Suprapubic skin (tissue), 4 donors: ENCODE data around the gene TMEM143. TPM values are rescaled to one million over a fixed set of nuclear protein-coding genes. Genes with fewer than 3 reads are reported as not detected.

Source experiments
- DNase-seq, 2 donors: peaks; one replicate each; pipeline ENCODE4 v3.0.0-alpha.2; 2019; ENCODE audit warnings: low spot score in 2 of 2
- H3K27ac ChIP-seq: fragments of 200-600 bp; sonication (generic); one replicate; pipeline ENCODE4 v1.5.1; 2019
- H3K27me3 ChIP-seq: fragments of 200-600 bp; sonication (generic); one replicate; pipeline ENCODE4 v1.5.1; 2019
- H3K36me3 ChIP-seq: fragments of 200-600 bp; sonication (generic); one replicate; pipeline ENCODE4 v1.5.1; 2019
- H3K4me1 ChIP-seq: fragments of 200-600 bp; sonication (generic); one replicate; pipeline ENCODE4 v1.5.1; 2019
- H3K4me3 ChIP-seq: fragments of 200-600 bp; sonication (generic); one replicate; pipeline ENCODE4 v1.5.1; 2019; ENCODE audit warnings: mild to moderate bottlenecking
- H3K9me3 ChIP-seq: fragments of 200-600 bp; sonication (generic); one replicate; pipeline ENCODE4 v1.5.1; 2019
- EP300 ChIP-seq: sonication (generic); formaldehyde crosslinking; IDR thresholded peaks from one replicate; pipeline ENCODE4 v1.6.1; 2017; ENCODE audit warnings: antibody characterized with exemption
- POLR2A ChIP-seq, 2 donors: fragments of 450-650 bp; IDR thresholded peaks; one replicate each; pipeline ENCODE4 v1.6.1; 2017; ENCODE audit warnings: antibody characterized with exemption in 2 of 2, mild to moderate bottlenecking in 2 of 2, moderate library complexity in 2 of 2
- POLR2AphosphoS5 ChIP-seq, 3 donors: sonication (generic); formaldehyde crosslinking; IDR thresholded peaks; one replicate each; pipeline ENCODE4 v1.6.1; 2017; ENCODE audit warnings: antibody characterized with exemption in 3 of 3
- WGBS: methylation state at CpG from one replicate; pipeline ENCODE4 v1.1.5; 2018; 5-methylcytosine and 5-hydroxymethylcytosine counted together
- total RNA-seq, 4 donors: library from RNA; depleted of rRNA; stranded (reverse); fragments of >200 nt; gene quantifications; one replicate each; pipeline ENCODE4 v1.1.0, GENCODE V29; 2016
- TF ChIP-seq, protein P1 (sequence below), 2 donors: fragments of 200-600 bp in 1 of 2; fragments of 450-650 bp in 1 of 2; sonication (generic) in 1 of 2; IDR thresholded peaks; one replicate each; pipeline ENCODE4 v1.5.1; 2016 to 2019; ENCODE audit warnings: antibody characterized with exemption in 2 of 2, mild to moderate bottlenecking in 1 of 2, moderate library complexity in 1 of 2

The TMEM143 gene
- total RNA-seq, 4 donors from 2014 or later, result 7.8 to 14.7 (median 9.3) TPM

- Histone ChIP-seq H3K4me1 (peaks cover 6% of the 10 kb centered on the region), H3K9me3 (no peaks in the 10 kb centered on the region), H3K36me3 (no peaks in the 10 kb centered on the region), H3K27me3 (no peaks in the 10 kb centered on the region), H3K4me3 (no peak overlapping the region), H3K27ac (no peak overlapping the region)
- TF ChIP-seq POLR2AphosphoS5 (IDR thresholded peaks at IDR 0.05), result no peak
- TF ChIP-seq POLR2A (IDR thresholded peaks at IDR 0.05), result no peak
- TF ChIP-seq, protein P1, sequence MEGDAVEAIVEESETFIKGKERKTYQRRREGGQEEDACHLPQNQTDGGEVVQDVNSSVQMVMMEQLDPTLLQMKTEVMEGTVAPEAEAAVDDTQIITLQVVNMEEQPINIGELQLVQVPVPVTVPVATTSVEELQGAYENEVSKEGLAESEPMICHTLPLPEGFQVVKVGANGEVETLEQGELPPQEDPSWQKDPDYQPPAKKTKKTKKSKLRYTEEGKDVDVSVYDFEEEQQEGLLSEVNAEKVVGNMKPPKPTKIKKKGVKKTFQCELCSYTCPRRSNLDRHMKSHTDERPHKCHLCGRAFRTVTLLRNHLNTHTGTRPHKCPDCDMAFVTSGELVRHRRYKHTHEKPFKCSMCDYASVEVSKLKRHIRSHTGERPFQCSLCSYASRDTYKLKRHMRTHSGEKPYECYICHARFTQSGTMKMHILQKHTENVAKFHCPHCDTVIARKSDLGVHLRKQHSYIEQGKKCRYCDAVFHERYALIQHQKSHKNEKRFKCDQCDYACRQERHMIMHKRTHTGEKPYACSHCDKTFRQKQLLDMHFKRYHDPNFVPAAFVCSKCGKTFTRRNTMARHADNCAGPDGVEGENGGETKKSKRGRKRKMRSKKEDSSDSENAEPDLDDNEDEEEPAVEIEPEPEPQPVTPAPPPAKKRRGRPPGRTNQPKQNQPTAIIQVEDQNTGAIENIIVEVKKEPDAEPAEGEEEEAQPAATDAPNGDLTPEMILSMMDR (IDR thresholded peaks at IDR 0.05), result no peak
- TF ChIP-seq EP300, result no peak
- DNase-seq, result no peak
- WGBS, result 84% methylated on average over 11 of the region's 14 CpGs
These were observed 5.2 kb upstream of the TMEM143 start for GRCh38 chr19:48368936-48369335.

GRCh38 chr19:48367855-48368254 is 4.1 kb upstream of the TMEM143 start:
- Histone ChIP-seq H3K27me3 (no peaks in the 10 kb centered on the region), H3K4me3 (no peak overlapping the region), H3K36me3 (no peaks in the 10 kb centered on the region), H3K27ac (no peak overlapping the region), H3K9me3 (no peaks in the 10 kb centered on the region), H3K4me1 (peaks cover 12% of the 10 kb centered on the region)
- 67% methylated on average over 5 of the region's 5 CpGs for WGBS
- TF ChIP-seq EP300, result no peak
- no peak for TF ChIP-seq POLR2A (IDR thresholded peaks at IDR 0.05)
- TF ChIP-seq POLR2AphosphoS5 (IDR thresholded peaks at IDR 0.05), result no peak
- TF ChIP-seq, protein P1 (IDR thresholded peaks at IDR 0.05), result no peak
- DNase-seq, result no peak

DNA sequence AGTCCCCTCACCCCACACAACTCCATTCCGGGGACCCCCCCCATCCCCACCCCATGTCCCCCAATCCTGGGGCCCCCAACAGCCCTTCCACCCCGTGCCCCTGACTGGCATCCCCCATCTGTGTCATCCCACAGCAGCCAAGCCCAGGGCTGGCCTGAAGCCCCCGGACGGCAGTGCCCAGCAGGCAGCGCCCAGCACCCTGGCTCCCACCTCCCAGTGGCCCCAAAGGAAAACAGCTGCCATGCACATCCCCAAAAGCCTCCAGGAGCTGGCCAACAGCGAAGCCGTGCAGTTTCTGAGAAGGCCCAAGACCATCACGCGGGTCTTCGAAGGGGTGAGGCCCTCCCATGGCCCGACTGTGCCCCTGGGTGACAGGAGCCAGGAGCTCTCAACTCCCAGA is 1.9 kb upstream of the TMEM143 start:
- Histone ChIP-seq H3K36me3 (no peaks in the 10 kb centered on the region), H3K9me3 (no peaks in the 10 kb centered on the region), H3K4me1 (peaks cover 12% of the 10 kb centered on the region), H3K27ac (no peak overlapping the region), H3K4me3 (no peak overlapping the region), H3K27me3 (no peaks in the 10 kb centered on the region)
- no peak for DNase-seq
- TF ChIP-seq, protein P1 (IDR thresholded peaks at IDR 0.05), result no peak
- TF ChIP-seq POLR2A (IDR thresholded peaks at IDR 0.05), result no peak
- no peak for TF ChIP-seq EP300
- 92% methylated on average over 11 of the region's 11 CpGs for whole genome bisulfite sequencing

DNA sequence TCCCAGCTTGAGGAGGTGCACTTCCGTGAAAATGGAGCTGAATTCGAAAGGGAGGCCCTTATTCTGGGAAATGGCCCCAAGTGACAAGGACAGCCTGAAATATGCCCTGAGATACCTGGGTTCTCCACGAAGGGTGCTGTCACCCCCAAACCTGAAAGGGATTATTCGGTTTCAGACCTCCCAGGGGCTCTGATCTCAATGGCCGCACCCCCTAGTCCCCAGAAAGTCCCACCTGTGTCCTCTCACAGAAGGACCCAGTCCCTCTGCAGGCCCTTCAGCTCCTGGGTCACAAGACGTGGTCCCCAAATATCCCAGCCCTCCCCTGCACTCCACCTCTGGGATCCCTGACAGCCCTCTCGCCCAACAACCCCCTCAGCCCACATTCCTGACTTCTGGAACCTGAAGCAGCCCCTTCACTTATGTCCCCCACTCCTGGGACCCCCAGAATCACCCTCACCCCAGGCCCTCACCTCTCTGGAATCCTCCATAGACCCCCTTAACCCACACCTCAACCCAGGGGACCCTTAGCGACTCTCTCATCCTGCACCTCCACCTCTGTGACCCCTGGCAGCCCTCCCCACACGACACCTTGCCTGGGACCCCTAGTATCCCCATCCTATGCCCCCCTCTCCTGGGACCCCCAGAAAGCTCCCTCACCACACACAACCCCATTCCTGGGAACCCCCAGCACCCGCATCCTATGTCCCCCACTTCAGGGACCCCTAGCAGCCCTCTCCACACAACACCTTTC is 1.0 kb upstream of the TMEM143 start:
- peaks cover 12% of the 10 kb centered on the region for H3K4me1 ChIP-seq
- H3K27ac ChIP-seq, result peak overlapping the region; percentile 43
- H3K4me3 ChIP-seq, result peak overlapping the region; percentile 59
- WGBS, result 77% methylated on average over 8 of the region's 10 CpGs
- TF ChIP-seq POLR2A (IDR thresholded peaks at IDR 0.05) (no peak), EP300 (no peak), POLR2AphosphoS5 (IDR thresholded peaks at IDR 0.05) (no peak)
- TF ChIP-seq, protein P1 (IDR thresholded peaks at IDR 0.05), result no peak
- no peaks in the 10 kb centered on the region for H3K9me3 ChIP-seq
- H3K36me3 ChIP-seq, result no peaks in the 10 kb centered on the region
- H3K27me3 ChIP-seq, result no peaks in the 10 kb centered on the region
- DNase-seq, result peak in 1 of 2 donors; percentile 71

DNA sequence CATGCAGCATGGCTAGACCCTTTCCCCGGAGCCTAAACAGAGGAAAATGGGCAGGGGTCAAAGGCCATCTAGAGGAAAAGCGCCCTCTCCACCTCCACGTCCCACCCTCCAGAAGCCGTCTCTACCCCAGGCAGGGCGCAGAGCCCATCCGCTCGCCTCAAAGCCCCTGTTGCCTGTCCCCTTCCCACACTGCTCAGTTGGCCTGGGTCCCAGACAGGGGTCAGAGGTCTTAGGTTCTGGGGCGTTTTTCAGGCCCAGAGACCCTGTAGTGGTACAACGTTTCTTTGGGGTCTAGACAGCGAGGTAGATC is 285 bp downstream of the TMEM143 start:
- peak in 1 of 2 donors; percentile 83 for DNase-seq
- 0% methylated on average over 10 of the region's 10 CpGs for WGBS
- no peaks in the 10 kb centered on the region for H3K36me3 ChIP-seq
- H3K27ac ChIP-seq, result peak overlapping the region; percentile 81
- H3K4me1 ChIP-seq, result peaks cover 12% of the 10 kb centered on the region
- peak overlapping the region; percentile 59 for H3K4me3 ChIP-seq
- H3K9me3 ChIP-seq, result no peaks in the 10 kb centered on the region
- TF ChIP-seq EP300, result peak; percentile 14
- no peak for TF ChIP-seq POLR2A (IDR thresholded peaks at IDR 0.05)
- H3K27me3 ChIP-seq, result no peaks in the 10 kb centered on the region
